DND-41 (cell line): ENCODE measurements around the gene SEC61A1.

Experiments
- EZH2 ChIP-seq: IDR thresholded peaks from 3 replicates; pipeline ENCODE4 v1.6.1; 2012; ENCODE audit warnings: borderline replicate concordance, low read depth, mild to moderate bottlenecking, moderate library complexity, low read length, inconsistent platforms; ENCODE audit not compliant: severe bottlenecking
- TF ChIP-seq, protein P1 (sequence below): IDR thresholded peaks from 2 replicates; pipeline ENCODE4 v1.5.1; 2012; ENCODE audit warnings: borderline replicate concordance, low read length, moderate library complexity, mild to moderate bottlenecking; ENCODE audit not compliant: poor library complexity, severe bottlenecking; ENCODE audit errors: extremely low read depth

DNA sequence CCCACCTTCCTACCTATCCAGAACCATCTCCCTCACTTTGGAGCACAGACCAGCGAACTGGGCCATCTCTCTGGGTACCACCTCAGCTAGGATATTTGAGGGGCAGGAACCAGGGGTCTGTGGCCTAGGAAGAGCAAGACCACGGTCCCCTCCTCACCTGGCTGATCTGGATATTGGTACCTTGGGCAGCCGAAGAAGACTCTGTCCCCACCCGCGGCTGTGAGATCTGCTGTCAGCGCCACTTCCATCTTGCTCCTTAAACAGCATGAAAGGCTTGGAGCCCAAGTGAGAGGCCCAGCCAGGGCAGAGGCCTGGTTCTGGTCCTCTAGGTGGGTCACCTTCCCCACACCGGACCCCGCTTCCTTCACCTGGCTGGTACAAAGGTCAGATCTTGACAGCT is 26.6 kb downstream of the SEC61A1 start:
- TF ChIP-seq, protein P1, sequence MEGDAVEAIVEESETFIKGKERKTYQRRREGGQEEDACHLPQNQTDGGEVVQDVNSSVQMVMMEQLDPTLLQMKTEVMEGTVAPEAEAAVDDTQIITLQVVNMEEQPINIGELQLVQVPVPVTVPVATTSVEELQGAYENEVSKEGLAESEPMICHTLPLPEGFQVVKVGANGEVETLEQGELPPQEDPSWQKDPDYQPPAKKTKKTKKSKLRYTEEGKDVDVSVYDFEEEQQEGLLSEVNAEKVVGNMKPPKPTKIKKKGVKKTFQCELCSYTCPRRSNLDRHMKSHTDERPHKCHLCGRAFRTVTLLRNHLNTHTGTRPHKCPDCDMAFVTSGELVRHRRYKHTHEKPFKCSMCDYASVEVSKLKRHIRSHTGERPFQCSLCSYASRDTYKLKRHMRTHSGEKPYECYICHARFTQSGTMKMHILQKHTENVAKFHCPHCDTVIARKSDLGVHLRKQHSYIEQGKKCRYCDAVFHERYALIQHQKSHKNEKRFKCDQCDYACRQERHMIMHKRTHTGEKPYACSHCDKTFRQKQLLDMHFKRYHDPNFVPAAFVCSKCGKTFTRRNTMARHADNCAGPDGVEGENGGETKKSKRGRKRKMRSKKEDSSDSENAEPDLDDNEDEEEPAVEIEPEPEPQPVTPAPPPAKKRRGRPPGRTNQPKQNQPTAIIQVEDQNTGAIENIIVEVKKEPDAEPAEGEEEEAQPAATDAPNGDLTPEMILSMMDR: no peak
- TF ChIP-seq EZH2: no peak
